ENCODE results near the gene RUSC1.
"Not testable (repeated sequence)": the region's sequence is repeated elsewhere in the genome, so short reads cannot be mapped to it uniquely, and the experiment has no call there.

- TF ChIP-seq CTCF, POLR2A (IDR thresholded peaks at IDR 0.05): not testable (repeated sequence)
Observed at GRCh38 chr1:155328856-155329255, 8.2 kb downstream of the RUSC1 start.

Data from heart left ventricle (tissue), 13 donors.